NCI-H510A treated with DMSO at 0.1 percent for 48 hours (cell line): Measurements from ENCODE around the gene B4GALNT3.
"Not testable (repeated sequence)": the region's sequence is repeated elsewhere in the genome, so short reads cannot be mapped to it uniquely, and the experiment has no call there.

Source experiments
- DNase-seq: peaks from one replicate; lab custom pipeline; 2025; lab: John Stamatoyannopoulos, UW

The B4GALNT3 gene

GRCh38 chr12:459430-460258 is at the start of gene B4GALNT3:
B4GALNT3 (plus strand) TSS chr12:459939; CDS start chr12:460377, 438 bp downstream.
- peak; percentile 87 for DNase-seq

- DNase-seq, result no peak
Measured at GRCh38 chr12:414859-415258, 44.9 kb upstream of the B4GALNT3 start.

GRCh38 chr12:418432-418831 is 41.3 kb upstream of the B4GALNT3 start:
- DNase-seq, result no peak

GRCh38 chr12:422526-422925 is 37.2 kb upstream of the B4GALNT3 start:
- no peak for DNase-seq

- not testable (repeated sequence) for DNase-seq
Measured at GRCh38 chr12:435737-436136, 24.0 kb upstream of the B4GALNT3 start.

GRCh38 chr12:442235-442884 is 17.4 kb upstream of the B4GALNT3 start:
- peak; percentile 74 for DNase-seq

GRCh38 chr12:447141-447540 is 12.6 kb upstream of the B4GALNT3 start:
- DNase-seq, result no peak

GRCh38 chr12:449203-449602 is 10.5 kb upstream of the B4GALNT3 start:
- no peak for DNase-seq

GRCh38 chr12:450438-450837 is 9.3 kb upstream of the B4GALNT3 start:
- no peak for DNase-seq

GRCh38 chr12:452667-453210 is 7.0 kb upstream of the B4GALNT3 start:
- no peak for DNase-seq

GRCh38 chr12:454833-455232 is 4.9 kb upstream of the B4GALNT3 start:
- DNase-seq, result no peak

GRCh38 chr12:455821-456220 is 3.9 kb upstream of the B4GALNT3 start:
- DNase-seq, result no peak

- DNase-seq, result no peak
Measured at GRCh38 chr12:457676-458075, 2.1 kb upstream of the B4GALNT3 start.

- no peak for DNase-seq
Measured at GRCh38 chr12:459050-459429, 699 bp upstream of the B4GALNT3 start.

- no peak for DNase-seq
Measured at GRCh38 chr12:460261-461230, 807 bp downstream of the B4GALNT3 start.

GRCh38 chr12:461425-461824 is 1.7 kb downstream of the B4GALNT3 start:
- DNase-seq, result no peak

GRCh38 chr12:462936-463705 is 3.4 kb downstream of the B4GALNT3 start:
- peak; percentile 38 for DNase-seq

- peak; percentile 39 for DNase-seq
Measured at GRCh38 chr12:464484-465267, 4.9 kb downstream of the B4GALNT3 start.

GRCh38 chr12:466039-466438 is 6.3 kb downstream of the B4GALNT3 start:
- peak; percentile 22 for DNase-seq

- DNase-seq, result no peak
Measured at GRCh38 chr12:466762-467161, 7.0 kb downstream of the B4GALNT3 start.
